Measurements from ENCODE around the gene EIF4G3. TPM values are rescaled to one million over a fixed set of nuclear protein-coding genes. Genes with fewer than 3 reads are reported as not detected.

Gene EIF4G3
- total and polyA plus RNA-seq, 2 donors (not counting 3 experiments of a cell fraction or from before 2014, with no cell fraction given), result 40.7 to 78.5 TPM

DNA sequence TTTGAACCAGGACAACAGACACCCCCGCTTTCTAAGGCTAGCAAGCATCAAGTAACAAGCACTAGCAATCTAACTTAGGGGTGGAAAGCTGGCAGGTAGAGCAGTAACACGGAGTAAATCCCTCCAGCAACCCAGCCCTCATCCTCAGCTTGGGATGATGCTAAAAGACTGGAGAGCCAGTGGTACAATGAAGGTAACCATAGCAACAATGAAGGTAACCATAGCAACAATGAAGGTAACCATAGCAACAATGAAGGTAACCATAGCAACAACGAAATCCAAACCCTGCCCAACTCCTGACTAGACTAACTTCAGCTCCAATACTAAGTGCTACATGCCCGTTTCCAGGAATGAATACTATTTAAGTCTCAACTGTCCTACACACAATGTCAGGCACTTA is 22.2 kb upstream of the EIF4G3 start:
- peaks cover 0 to 4% of the 10 kb centered on the region in 2 experiments for H3K27me3 ChIP-seq (ENCODE audit: control insufficient read depth in 2 of 2, insufficient read depth in 2 of 2, low read length in 2 of 2)
- POLR2A ChIA-PET, result no interaction called here
- no peak overlapping the region for H2AFZ ChIP-seq (ENCODE audit: low read depth, low read length)
- no peak overlapping the region for H3K9ac ChIP-seq (replicated peaks; ENCODE audit: extremely low read depth, insufficient read depth, low read length)
- H3K36me3 ChIP-seq (ENCODE audit: control insufficient read depth in 2 of 2, extremely low read depth in 1 of 2, insufficient read depth in 2 of 2, low read length in 2 of 2), result no peaks in the 10 kb centered on the region
- no peaks in the 10 kb centered on the region for H3K9me3 ChIP-seq (replicated peaks; ENCODE audit: control insufficient read depth, insufficient read depth, low read length)
- no peak overlapping the region for H3K4me3 ChIP-seq (replicated peaks in 1 of 3; ENCODE audit: insufficient read depth in 1 of 3, low read depth in 1 of 3, low read length in 3 of 3)
- CTCF ChIA-PET, result no interaction called here
- intact Hi-C loops (cut with micrococcal nuclease) (loop anchor here (5.0 to 10.0 kb wide), 3 partner anchors 127 to 674 kb away; no protein-coding TSS in a partner anchor), dilution Hi-C loops (cut with MboI; ENCODE audit: extremely low pct_ligation_motif_present, low sequenced_read_pairs) (no loop called here)
- H3K4me1 ChIP-seq (ENCODE audit: control insufficient read depth, extremely low read depth, insufficient read depth, low read length), result no peaks in the 10 kb centered on the region
- no peak overlapping the region for H3K27ac ChIP-seq (ENCODE audit: insufficient read depth, low read depth, low read length)
- no peaks in the 10 kb centered on the region for H3K9me1 ChIP-seq (replicated peaks; ENCODE audit: control insufficient read depth, extremely low read depth, insufficient read depth, low read length)
- DNase-seq (ENCODE audit: low read depth, low spot score), result no peak
- H3K4me2 ChIP-seq (ENCODE audit: insufficient read depth, low read length), result no peak overlapping the region
- TF ChIP-seq, protein P1, sequence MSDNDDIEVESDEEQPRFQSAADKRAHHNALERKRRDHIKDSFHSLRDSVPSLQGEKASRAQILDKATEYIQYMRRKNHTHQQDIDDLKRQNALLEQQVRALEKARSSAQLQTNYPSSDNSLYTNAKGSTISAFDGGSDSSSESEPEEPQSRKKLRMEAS (IDR thresholded peaks at IDR 0.05; ENCODE audit: insufficient read depth, insufficient read length), result no peak
- no peak for TF ChIP-seq MYC (IDR thresholded peaks at IDR 0.05; ENCODE audit: low read depth, low read length)
- TF ChIP-seq GATA2 (IDR thresholded peaks at IDR 0.05; ENCODE audit: insufficient read depth, insufficient read length, low read depth, low read length), result no peak
- no peak for TF ChIP-seq POLR2A (IDR thresholded peaks at IDR 0.05; ENCODE audit: low read depth, low read length)
- TF ChIP-seq, protein P2, sequence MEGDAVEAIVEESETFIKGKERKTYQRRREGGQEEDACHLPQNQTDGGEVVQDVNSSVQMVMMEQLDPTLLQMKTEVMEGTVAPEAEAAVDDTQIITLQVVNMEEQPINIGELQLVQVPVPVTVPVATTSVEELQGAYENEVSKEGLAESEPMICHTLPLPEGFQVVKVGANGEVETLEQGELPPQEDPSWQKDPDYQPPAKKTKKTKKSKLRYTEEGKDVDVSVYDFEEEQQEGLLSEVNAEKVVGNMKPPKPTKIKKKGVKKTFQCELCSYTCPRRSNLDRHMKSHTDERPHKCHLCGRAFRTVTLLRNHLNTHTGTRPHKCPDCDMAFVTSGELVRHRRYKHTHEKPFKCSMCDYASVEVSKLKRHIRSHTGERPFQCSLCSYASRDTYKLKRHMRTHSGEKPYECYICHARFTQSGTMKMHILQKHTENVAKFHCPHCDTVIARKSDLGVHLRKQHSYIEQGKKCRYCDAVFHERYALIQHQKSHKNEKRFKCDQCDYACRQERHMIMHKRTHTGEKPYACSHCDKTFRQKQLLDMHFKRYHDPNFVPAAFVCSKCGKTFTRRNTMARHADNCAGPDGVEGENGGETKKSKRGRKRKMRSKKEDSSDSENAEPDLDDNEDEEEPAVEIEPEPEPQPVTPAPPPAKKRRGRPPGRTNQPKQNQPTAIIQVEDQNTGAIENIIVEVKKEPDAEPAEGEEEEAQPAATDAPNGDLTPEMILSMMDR (IDR thresholded peaks at IDR 0.05; ENCODE audit: extremely low read depth in 1 of 2, insufficient read depth in 1 of 2, low read depth in 1 of 2, low read length in 2 of 2), result no peak
- no peak for TF ChIP-seq FOS (IDR thresholded peaks at IDR 0.05; ENCODE audit: borderline replicate concordance, insufficient read depth, low read length)
- no peak for TF ChIP-seq POLR2AphosphoS5 (IDR thresholded peaks at IDR 0.05; ENCODE audit: insufficient read depth, low read depth, low read length)
- no peak for TF ChIP-seq EZH2 (IDR thresholded peaks at IDR 0.05; ENCODE audit: borderline replicate concordance, low read depth, low read length, severe bottlenecking)
- TF ChIP-seq JUN (IDR thresholded peaks at IDR 0.05; ENCODE audit: borderline replicate concordance, insufficient read depth, insufficient read length, low read depth), result no peak
- no peaks in the 10 kb centered on the region for H4K20me1 ChIP-seq (replicated peaks; ENCODE audit: control insufficient read depth, extremely low read depth, insufficient read depth, low read length)
- no peaks in the 10 kb centered on the region for H3K79me2 ChIP-seq (ENCODE audit: control insufficient read depth, insufficient read depth, low read length)
- FAIRE-seq, result no peak
- no TSS peak for BruUV-seq (replicated peaks)

Measured in endothelial cell of umbilical vein (primary cell).